Tongue (tissue), 2 donors: Measurements from ENCODE around the gene HOXB13. TPM values are rescaled to one million over a fixed set of nuclear protein-coding genes. Genes with fewer than 3 reads are reported as not detected.
"Not testable (repeated sequence)": the region's sequence is repeated elsewhere in the genome, so short reads cannot be mapped to it uniquely, and the experiment has no call there.

Experiments
- DNase-seq: peaks from one replicate; pipeline ENCODE4 v3.0.0-alpha.2; 2015
- total RNA-seq: library from RNA; depleted of rRNA; stranded (reverse); fragments of >200 nt; gene quantifications from one replicate; pipeline ENCODE4 v1.2.3, GENCODE V29; 2014

Gene HOXB13
- total RNA-seq, 1 donor from 2014 or later: not detected

- DNase-seq: no peak
Observed at GRCh38 chr17:48726114-48726915, 2.2 kb downstream of the HOXB13 start.

GRCh38 chr17:48725288-48726064 is 3.1 kb downstream of the HOXB13 start:
- DNase-seq: no peak

DNA sequence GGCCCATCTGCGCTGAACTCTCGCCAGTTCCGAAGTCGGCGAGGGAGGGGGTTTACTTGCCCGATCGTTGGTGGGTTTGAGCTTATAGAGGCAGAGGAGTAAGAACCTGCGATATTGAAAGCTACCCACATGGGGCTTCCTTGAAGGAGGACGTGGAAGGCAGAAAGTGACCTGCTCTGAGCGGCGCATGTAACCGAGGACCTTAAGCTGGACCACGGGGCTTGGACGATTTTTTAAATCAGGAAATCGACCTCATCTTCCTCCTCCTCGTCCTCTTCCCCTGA is 3.6 kb downstream of the HOXB13 start:
- no peak for DNase-seq

DNA sequence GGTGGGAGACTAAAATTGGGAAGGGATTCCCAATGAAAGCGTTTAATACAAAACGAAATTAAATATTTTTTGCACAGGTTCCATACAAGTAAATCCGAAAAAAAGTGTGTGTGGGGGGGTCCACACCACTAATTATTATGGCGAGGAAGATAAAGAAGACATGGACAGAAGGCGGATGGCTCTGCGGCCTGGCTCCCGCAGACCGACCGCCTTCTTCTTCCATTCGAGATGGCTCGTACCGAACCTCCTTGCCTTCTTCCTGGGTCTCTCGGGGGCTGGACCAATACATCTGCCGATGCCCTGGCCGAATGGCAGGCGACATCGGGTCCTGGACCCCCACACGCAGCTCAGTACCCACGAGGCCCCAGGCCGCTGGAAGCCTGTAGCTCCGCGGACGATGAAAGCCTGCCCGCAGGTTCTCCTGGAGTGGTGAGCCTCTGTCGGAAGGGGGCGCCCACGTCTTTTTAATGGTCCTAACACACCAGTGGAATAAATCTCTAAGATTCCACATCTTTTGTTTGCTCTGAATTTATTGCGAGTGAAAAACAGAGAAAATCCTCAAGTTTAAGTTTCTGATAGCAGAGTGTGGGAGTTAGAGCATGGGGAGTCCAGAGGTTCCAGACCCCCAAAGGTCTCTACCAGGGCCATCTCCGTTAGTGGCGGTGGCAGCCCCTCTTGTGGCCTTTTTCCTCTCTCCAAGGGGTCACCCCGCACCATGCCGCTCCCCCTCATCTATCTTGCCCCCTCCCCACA is 4.1 kb downstream of the HOXB13 start:
- DNase-seq: peak; percentile 91

DNA sequence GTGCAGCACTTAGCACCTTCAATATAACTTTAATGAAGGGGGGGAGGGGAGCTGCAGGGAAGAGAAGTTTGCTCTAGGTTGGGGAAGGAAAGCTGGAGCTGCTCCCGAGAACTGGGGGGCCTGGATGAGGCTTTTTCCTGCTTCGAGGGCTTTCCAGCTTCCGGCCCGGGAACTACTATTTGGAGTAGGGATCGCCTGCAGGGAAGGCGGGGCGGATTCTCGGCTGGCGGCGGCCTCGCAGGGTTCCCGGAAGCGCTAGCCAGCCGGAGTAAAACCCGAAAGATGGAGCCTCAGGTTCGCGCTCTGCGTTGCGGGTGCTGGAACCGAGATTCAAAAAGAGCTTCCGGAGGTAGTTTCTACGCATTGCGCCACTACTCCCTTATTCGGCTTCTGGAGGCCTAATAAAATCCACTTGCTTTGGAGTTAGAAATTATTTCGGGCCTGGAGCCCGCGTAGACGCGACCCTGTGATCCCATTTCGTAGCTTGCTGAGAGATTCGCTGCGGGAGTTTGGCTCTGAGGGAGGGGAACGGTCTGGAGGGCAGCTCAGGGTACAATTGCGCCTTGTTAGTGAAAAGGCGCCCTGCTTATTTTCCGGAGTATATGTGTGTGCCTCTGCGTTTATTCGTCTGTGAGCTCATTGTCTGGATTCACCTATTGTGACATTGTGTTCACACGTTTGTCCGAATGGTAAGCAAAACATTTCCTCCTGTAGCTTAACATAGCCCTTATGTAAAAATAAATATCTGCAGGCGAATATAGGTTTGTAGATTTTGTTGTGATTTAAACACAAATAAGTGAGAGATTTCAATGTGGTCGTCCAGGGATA is 4.9 kb downstream of the HOXB13 start:
- no peak for DNase-seq

DNA sequence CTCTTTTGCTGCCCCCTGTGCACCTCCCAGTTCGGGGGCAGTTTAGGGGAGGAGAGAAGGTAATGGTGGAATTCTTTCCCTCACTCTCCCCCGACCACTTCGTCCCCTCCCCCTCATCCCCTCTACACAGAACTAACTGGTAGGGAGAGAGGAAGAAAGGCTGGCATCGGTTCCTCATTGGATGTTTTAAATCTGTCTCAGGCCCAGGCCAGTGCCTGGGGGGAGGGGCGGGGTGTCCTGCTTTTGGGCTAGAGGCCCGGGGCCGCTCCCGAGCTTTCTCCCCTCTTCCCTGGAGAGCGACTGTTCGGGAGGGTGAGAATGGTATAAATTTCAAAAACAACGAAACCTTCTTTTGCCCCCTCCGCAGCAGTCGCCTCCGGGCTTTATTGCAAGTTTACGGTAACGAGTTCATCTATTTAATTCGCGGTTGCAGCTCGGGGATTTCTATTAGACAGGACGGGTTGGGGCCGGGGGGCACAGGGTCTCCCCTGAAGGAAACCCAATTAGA is 5.6 kb downstream of the HOXB13 start, which contains the start of gene PRAC2:
Gene PRAC2, plus strand, starts transcription at position 271 of the 508 bp plus-strand sequence. CDS start 1,226 bp downstream, outside the sequence.
- no peak for DNase-seq

DNA sequence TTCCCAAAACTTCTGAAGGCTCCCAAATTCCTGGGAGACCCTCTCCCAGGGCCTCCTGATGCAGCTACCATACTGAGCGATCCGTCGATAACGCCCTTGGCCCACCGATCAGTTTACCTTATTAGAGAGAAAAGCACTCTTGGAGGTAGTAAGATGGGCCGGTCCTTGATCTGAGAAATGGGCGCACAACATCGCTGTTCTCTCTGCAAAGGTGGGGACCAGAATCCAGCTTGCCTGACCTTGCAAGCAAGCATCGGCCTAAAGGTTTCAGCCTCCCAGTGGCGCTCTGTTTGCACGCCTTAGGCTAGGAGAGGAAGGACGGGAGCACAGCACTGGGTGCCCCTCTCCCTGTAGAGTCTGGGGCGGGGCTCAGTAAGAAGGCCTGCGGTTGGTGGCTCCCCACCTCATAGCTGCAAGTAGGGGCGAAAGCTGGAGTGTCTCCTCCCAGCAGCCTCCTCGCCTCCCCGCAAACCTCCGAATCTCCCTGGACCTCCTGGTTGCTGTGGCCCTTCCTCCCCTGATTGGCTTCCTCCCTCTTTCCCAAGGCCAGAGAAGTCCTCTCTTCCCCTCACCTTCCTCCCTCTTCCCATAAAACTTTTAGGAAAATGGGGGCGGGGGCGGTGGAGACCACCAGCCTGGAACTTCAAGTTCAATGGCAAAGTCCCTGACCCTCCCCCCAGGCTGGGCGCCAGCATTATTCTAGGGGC is 6.2 kb downstream of the HOXB13 start, which contains the start of gene PRAC1:
Gene PRAC1, minus strand, starts transcription at position 318 of the 707 bp plus-strand sequence. Its CDS starts 126 bp downstream, at position 192.
- DNase-seq: no peak

DNA sequence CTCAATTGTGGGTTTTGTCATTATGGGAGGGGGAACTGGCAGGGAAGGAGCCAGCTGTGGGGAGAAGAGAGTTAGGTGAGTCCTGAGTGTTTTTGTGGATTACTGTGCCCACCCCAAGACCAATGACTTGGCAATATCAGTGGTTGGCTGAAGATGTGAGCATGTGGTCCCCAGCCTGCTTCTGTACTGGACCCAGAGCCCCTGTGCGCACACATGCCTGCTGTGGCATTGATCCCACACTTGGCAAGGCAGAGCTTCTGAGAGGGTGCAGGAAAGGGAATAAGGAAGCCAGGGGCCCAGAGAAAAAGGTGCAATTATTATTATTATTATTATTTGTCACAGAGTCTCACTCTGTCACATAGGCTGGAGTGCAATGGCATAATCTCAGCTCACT is 7.5 kb downstream of the HOXB13 start:
- no peak for DNase-seq

DNA sequence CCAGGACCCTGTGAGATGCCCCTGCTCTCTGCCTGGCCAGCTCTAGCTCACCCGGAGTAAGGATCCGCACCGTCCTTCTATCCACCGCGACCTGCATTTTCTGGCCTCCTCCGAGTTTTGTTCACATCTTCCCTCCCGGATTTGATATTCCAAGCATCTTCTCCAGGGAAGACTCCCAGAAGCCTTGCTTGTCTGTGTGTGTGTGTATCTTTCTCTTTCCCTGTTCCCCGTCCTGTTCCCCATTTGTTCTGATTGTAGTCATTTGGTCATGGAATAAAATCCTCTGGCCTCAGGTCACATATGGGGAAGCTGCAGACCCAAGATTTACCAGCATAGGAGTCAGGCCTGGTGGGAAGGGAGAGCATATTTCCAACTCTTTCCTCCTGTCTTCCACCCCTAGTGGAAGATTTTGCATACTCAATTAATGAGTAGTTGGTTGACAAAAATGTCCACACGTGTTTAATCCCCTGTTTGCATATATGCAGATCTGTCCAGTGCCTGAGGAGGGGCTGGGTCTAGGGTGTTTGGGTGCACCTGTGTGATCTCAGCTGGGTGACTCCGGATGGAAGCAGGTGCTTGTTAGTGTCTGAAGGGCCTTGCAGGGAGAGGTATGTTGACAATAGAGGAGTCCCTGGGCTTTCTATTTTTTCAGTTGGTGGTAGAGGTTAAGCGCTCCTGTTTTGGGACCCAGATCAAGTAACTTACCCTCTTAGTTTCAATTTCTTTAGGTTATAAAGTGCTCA is 8.1 kb downstream of the HOXB13 start:
- DNase-seq: no peak

- no peak for DNase-seq
Observed at GRCh38 chr17:48719642-48720265, 8.8 kb downstream of the HOXB13 start.

DNA sequence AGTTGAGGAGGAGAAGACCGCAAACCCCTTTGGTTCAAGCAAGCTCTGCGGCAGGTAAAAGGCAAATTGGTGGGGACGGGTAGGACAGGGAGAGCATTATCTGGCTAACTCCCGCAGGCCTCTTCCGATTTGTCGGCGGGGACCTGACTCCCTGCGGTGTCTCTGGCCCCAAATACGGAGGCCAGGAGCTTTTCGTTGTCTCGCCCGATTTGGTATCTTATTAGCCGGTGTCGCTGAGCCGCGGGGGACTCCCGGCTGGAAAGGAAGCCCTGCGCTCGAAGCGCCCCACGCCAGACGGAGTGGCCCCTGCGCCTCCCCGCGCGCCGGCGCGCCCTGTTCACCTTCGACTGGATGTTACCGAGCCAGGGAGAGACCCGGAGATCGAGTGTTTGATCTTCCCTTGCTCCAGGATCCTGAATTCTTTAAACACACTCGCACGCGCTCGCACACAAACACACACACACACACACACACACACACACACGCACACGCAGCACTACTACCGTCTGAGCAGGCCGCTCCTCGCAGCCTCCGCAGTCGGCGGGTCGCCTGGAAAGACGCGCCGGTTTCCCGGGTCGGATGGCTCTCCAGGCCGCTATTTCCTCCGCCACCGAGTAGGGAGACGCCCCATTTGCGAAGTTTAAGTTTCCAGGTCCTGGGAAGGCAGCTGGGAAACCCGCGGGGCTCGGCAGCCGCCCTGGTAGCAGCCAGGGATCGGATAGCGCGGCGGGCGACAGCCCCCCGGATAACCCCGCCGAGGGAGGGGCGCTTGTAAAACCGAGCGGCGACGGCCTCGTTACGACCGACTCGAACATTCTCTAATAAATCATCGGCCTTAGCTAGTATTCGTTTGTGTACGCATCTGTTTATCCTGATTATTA is 9.5 kb downstream of the HOXB13 start:
- peak; percentile 44 for DNase-seq

DNA sequence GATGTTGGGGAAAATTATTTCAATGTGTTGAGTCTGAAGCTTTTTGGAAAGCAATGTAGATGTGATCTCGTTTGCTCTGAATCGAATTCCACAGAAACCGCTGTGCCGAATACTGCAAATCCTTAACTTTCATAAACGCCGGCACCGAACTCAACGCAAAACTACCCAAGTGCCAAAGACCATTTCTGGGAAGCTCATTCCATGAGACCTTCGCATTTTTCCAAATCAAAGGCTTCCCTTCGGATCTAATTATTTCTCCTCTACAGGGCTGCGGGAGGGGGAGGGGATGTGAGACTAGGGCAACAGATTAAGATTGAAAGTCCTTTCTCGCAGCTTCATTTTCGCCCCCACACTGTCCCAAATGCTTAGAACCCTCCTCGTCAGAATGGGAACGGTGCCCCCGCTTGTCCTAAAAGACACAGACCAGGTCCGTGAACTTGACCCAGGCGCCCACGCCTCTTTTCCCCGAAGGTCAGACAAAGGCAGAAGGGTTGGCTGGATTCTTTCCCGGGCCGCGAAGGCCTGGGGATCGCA is 10.3 kb downstream of the HOXB13 start:
- DNase-seq: peak; percentile 58

- DNase-seq: peak; percentile 25
Observed at GRCh38 chr17:48717367-48718226, 11.0 kb downstream of the HOXB13 start.

GRCh38 chr17:48716549-48716948 is 12.0 kb downstream of the HOXB13 start:
- DNase-seq: not testable (repeated sequence)

GRCh38 chr17:48715496-48716399 is 12.8 kb downstream of the HOXB13 start:
- DNase-seq: no peak

GRCh38 chr17:48711128-48711527 is 17.4 kb downstream of the HOXB13 start:
- no peak for DNase-seq
